ENCODE measurements around the gene AURKA.
"Not testable (repeated sequence)": the region's sequence is repeated elsewhere in the genome, so short reads cannot be mapped to it uniquely, and the experiment has no call there.

The AURKA gene

GRCh38 chr20:56353356-56353755 lies 38.7 kb downstream of the AURKA start:
- DNase-seq, result no peak

DNA sequence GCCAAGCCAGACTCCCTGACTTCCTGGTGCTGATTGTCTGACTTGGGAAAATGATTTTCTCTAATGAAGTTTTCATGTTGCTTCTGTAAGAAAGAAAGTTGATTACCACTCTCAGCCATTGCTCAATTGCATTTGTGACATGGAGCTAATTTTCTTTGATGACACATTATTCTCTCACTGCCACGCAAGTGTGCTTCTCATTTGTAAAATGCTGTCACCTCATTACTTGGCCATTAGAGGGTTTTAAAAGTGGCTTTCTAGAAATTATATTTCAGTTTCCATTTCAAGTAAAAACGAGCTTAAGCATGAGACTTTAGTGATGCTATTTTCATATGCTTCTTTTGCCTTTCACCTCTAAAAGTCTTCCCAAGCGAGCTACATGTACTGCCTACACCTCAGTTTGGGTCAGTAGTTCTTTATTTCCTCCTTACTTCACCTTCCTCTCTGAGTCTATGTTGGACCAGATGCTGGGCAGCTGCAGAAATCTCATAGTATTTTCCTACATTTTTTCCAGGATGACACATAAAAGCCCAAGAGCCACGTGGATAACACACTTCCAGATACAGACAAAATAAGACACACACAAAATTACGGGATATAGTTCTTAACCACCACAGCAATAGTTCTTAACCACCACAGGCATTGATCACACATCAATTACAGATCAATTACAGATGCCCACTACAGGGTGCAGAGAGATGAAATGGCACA lies 39.5 kb downstream of the AURKA start:
- no peak for DNase-seq

DNA sequence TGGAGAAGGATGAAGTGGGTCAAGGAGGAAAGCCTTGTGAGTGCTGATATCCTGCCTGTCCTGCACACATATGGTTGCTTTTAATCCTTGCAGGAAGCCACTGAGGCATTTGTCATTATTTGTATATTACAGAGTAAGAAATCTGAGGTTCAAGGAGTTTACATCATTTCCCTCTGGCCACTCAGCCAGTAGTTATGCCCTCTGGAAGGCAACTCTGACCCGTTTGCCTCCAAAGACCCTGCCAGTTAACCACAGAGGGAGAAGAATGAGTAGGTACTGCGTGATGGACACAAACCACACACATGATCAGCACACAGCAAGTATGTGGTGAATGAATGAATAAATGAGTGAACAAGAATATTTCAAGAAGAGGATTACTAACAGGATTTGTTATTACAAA lies 41.2 kb downstream of the AURKA start:
- DNase-seq, result no peak

DNA sequence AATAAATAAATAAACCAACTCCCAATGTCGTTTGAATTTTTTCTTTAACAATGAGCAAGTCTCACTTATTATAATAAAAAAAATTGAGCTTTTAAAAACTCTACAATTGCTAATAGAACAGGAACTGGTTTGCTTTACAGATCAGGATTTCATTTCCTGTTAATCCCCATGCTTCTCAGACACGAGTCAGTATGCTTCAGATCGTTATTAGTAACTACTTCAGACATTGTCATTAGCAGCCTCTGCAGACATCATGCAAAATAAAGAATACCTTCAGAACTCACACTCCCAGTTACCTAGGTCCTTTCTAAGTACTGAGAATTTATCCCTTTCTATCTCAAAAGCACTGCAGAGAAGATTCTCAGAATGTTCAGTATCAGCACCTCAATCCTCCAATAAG lies 43.3 kb downstream of the AURKA start:
- DNase-seq, result no peak

DNA sequence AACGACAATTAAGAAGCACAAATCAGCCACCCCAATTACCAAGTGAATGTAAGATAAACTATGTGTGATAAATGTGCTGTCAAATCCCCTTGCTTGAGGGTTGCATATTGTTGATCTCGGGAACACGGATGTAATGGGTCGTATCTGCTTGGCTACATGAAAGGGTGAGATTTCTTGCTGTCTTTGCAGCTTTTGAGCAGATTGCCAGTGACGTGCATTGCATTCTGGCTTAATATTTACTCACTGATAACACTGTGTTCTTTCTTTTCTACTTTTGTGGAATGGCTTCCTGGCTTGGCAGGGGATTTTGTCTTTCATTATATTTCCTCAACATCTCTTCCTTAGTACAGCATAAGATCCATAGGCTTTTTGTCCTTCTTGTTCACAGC lies 43.7 kb downstream of the AURKA start:
- no peak for DNase-seq

DNA sequence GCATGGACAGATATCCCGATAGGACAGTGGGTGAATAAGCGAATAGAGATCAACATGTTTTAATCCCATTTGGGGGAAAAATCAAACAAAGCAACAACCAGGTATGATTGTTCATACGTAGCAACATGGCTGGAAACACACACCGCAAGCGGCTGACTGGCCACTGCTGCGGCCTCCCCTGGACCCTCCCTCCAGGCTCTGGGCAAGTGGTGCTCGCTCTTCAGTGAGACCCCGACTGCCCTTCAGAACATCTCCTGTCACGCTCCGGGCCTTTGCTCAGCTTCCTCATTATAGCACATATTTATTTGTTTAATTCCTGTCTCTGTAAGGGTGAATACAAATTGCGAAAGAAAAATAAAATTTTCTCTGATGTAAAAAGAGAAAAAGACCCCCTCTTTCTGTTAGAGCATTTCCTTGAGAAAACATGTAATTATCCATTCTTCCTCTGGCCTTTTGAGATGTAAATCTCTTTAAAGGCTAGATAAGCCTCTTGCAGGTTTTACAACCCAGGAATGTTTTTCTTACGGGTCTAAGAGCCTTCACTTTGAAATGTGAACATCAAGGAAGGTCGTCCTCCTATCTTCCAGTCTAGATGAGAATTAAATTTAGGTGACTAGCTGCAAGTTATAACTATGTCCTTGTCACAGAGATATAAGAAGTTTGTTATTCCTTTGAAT lies 44.2 kb downstream of the AURKA start:
- DNase-seq, result no peak

DNA sequence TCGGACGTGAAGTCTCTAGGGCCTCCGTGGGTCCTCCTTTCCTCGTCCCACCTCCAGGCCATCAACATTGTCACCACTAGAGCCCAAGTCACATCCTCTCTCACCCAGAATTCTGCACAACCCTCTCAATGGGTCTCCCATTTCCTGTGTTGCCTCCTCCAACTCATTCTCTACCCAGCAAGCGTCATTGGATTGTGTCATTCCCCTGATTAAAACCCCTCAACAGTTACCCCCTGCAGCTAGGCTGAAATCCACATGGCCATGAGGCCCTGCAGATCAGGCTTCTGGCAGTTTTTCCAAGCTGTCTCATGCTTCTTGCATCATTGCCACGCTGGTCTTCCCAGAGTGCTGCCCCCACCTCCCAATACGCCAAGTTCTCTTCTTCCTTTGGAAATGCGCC lies 46.1 kb downstream of the AURKA start:
- no peak for DNase-seq

DNA sequence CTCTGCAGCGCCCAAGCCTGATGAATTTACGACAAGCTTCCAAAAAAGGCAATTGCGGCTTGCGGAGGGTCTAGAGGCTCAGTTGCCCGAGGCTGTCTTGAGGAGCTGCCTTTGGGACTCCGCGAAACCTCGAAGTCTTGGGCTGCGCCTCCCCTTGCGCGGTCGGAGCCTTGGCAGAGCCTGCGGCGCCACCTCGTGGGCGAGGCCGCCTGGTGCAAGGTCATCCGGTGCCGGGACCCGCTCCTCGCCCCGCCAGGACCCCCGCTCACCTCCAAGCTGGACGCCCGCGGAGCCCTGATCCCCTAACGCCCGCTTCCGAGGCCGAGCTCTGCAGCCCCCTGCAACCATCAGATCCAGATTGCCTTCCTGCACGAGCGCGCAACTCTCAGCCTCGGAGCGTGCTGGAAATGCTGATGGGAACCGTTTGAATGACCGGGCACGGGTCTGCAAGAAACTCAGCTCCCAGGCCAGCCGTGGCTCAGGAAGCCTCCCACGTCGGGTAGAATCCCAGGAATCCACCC lies 48.1 kb downstream of the AURKA start:
- peak; percentile 6 for DNase-seq

DNA sequence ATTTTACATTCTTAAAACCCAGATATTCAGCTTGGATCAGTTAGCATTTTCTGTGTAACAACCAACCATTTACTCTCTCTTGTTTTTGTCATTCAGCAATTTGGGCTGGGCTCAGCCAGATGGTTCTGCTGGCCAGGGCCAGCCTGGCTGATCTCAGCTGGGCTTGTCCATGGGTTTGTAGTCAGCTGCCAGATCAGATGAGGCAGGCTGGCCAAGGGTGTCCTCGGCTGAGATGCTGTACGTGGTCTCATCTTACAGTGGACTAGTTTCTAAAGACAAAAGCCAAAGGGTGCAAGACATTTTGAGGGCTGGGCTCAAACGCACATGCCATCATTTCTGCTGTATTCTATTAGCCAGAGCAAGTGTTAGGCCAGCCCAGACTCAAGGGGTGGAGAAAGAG lies 49.2 kb downstream of the AURKA start:
- no peak for DNase-seq

GRCh38 chr20:56336709-56337108 lies 55.3 kb downstream of the AURKA start:
- not testable (repeated sequence) for DNase-seq

- no peak for DNase-seq
Observed at GRCh38 chr20:56328861-56329260, 63.2 kb downstream of the AURKA start.

GRCh38 chr20:56324806-56325205 lies 67.2 kb downstream of the AURKA start:
- no peak for DNase-seq

DNA sequence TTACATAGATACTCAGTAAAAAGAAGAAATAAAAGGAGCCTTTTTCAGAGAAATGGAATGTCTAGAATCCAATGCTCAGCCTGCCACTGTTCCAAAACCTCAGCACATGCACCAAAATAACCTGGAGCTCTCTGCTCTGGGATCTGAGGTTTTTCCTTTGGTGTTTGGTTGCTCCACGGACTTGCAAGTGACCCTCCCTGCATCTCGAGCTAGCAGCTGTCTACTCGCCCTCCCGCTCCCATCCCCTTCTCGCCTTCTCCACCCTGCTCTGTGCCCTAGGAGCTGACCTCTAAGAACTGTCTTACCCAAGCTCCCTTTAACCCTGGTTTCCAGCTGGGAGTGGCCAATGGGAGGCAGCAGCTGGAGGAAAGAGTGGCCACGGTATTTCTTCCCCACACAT lies 68.4 kb downstream of the AURKA start:
- DNase-seq, result no peak

DNA sequence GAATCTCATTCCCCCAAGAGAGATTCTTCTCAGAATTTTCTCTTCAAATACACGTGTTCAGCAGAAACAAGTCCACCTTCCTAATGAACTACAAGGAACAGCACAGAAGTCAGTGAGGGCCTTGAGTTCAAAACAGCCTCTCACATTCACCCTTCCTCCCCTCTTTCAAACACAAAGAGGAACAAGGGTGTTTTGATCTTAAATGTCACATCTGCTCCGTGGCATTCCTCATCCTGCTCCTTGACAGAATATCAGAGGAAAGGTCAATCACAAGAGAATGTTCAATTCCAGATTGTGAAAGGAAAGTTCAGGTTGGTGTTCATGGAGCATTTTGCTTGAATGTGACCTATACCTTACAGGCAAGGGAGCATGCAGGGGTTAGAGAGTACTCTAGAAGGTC lies 68.8 kb downstream of the AURKA start:
- DNase-seq, result no peak

DNA sequence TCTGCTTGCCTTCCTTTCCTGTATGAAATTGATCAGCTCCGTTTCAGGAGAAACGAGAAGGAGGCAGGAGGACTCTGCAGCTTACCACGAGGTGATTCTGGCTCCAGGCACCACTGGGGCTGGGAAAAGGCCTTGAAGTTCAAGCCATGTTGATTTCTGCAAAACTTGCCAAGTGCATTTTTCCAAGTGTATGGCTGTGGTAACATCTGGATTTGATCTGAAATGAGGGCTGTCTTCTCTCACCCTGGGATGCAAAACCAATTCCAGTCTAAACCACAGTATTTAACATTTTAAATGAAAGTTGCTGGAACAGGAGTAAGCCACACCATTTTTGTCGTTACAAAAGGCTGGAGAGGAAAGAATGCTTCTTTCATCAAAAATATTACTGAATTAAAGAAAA lies 69.3 kb downstream of the AURKA start:
- DNase-seq, result no peak

Data from amniotic stem cell (primary cell).